ENCODE data around the gene BRIP1. TPM values are rescaled to one million over a fixed set of nuclear protein-coding genes. Genes with fewer than 3 reads are reported as not detected.

BRIP1 gene
- total RNA-seq, 2 donors from 2014 or later, result 24.2 to 25.5 TPM

GRCh38 chr17:61832463-61832862, 30.9 kb downstream of the BRIP1 start:
- Histone ChIP-seq H3K9me3 (ENCODE audit: control insufficient read depth, low read length) (peaks cover 16% of the 10 kb centered on the region), H3K4me3 (ENCODE audit: low read length) (no peak overlapping the region), H3K9ac (ENCODE audit: extremely low read depth, low read length, poor library complexity, severe bottlenecking) (no peak overlapping the region), H3K36me3 (ENCODE audit: control insufficient read depth, insufficient read depth, low read length) (peaks cover 26% of the 10 kb centered on the region), H3K27me3 (ENCODE audit: control insufficient read depth, insufficient read depth, low read length, poor library complexity, severe bottlenecking) (no peaks in the 10 kb centered on the region), H3K4me1 (ENCODE audit: control insufficient read depth, insufficient read depth, low read length) (no peaks in the 10 kb centered on the region), H3K27ac (ENCODE audit: low read depth, low read length) (no peak overlapping the region)
- WGBS, 2 experiments (ENCODE audit: insufficient coverage in 1 of 2, insufficient read length in 1 of 2), result 93 to 100% methylated on average over 1 to 3 of the region's 3 CpGs
- peaks cover 8% of the 10 kb centered on the region for H3K9me3 Mint-ChIP-seq
- no peak overlapping the region for H3K27ac Mint-ChIP-seq
- H3K4me3 Mint-ChIP-seq, result no peak overlapping the region
- no peaks in the 10 kb centered on the region for H3K27me3 Mint-ChIP-seq (ENCODE audit: insufficient read depth)
- no peak for TF ChIP-seq CTCF (conservative IDR thresholded peaks at IDR 0.05)
- DNase-seq, result no peak
- peaks cover 3% of the 10 kb centered on the region for H3K4me1 Mint-ChIP-seq
- H3K36me3 Mint-ChIP-seq (ENCODE audit: low read depth), result peaks cover 32% of the 10 kb centered on the region

GRCh38 chr17:61831099-61831498, 32.2 kb downstream of the BRIP1 start:
- H3K4me3 Mint-ChIP-seq, result no peak overlapping the region
- H3K27ac ChIP-seq (ENCODE audit: low read depth, low read length), result no peak overlapping the region
- peaks cover 16% of the 10 kb centered on the region for H3K9me3 Mint-ChIP-seq
- H3K9ac ChIP-seq (ENCODE audit: extremely low read depth, low read length, poor library complexity, severe bottlenecking), result no peak overlapping the region
- H3K9me3 ChIP-seq (ENCODE audit: control insufficient read depth, low read length), result peaks cover 25% of the 10 kb centered on the region
- no peaks in the 10 kb centered on the region for H3K27me3 ChIP-seq (ENCODE audit: control insufficient read depth, insufficient read depth, low read length, poor library complexity, severe bottlenecking)
- H3K4me1 ChIP-seq (ENCODE audit: control insufficient read depth, insufficient read depth, low read length), result no peaks in the 10 kb centered on the region
- no peak overlapping the region for H3K4me3 ChIP-seq (ENCODE audit: low read length)
- no peaks in the 10 kb centered on the region for H3K27me3 Mint-ChIP-seq (ENCODE audit: insufficient read depth)
- DNase-seq, result no peak
- no peak overlapping the region for H3K27ac Mint-ChIP-seq
- WGBS, 2 experiments (ENCODE audit: insufficient coverage in 1 of 2, insufficient read length in 1 of 2), result 90 to 100% methylated on average over 1 of the region's 1 CpG
- peaks cover 22% of the 10 kb centered on the region for H3K36me3 ChIP-seq (ENCODE audit: control insufficient read depth, insufficient read depth, low read length)
- peaks cover 3% of the 10 kb centered on the region for H3K4me1 Mint-ChIP-seq
- TF ChIP-seq CTCF (conservative IDR thresholded peaks at IDR 0.05), result no peak
- H3K36me3 Mint-ChIP-seq (ENCODE audit: low read depth), result peaks cover 43% of the 10 kb centered on the region

- H3K36me3 Mint-ChIP-seq (ENCODE audit: low read depth), result peaks cover 52% of the 10 kb centered on the region
- no peak overlapping the region for H3K9ac ChIP-seq (ENCODE audit: extremely low read depth, low read length, poor library complexity, severe bottlenecking)
- no peak overlapping the region for H3K27ac Mint-ChIP-seq
- TF ChIP-seq CTCF (conservative IDR thresholded peaks at IDR 0.05), result no peak
- H3K4me3 Mint-ChIP-seq, result no peak overlapping the region
- no peaks in the 10 kb centered on the region for H3K27me3 ChIP-seq (ENCODE audit: control insufficient read depth, insufficient read depth, low read length, poor library complexity, severe bottlenecking)
- no peaks in the 10 kb centered on the region for H3K4me1 ChIP-seq (ENCODE audit: control insufficient read depth, insufficient read depth, low read length)
- peaks cover 16% of the 10 kb centered on the region for H3K36me3 ChIP-seq (ENCODE audit: control insufficient read depth, insufficient read depth, low read length)
- H3K4me1 Mint-ChIP-seq, result peaks cover 3% of the 10 kb centered on the region
- no peak overlapping the region for H3K27ac ChIP-seq (ENCODE audit: low read depth, low read length)
- H3K27me3 Mint-ChIP-seq (ENCODE audit: insufficient read depth), result no peaks in the 10 kb centered on the region
- 90 to 100% methylated on average over 1 of the region's 1 CpG for WGBS, 2 experiments (ENCODE audit: insufficient coverage in 1 of 2, insufficient read length in 1 of 2)
- peaks cover 21% of the 10 kb centered on the region for H3K9me3 Mint-ChIP-seq
- H3K4me3 ChIP-seq (ENCODE audit: low read length), result no peak overlapping the region
- DNase-seq, result no peak
- H3K9me3 ChIP-seq (ENCODE audit: control insufficient read depth, low read length), result peaks cover 25% of the 10 kb centered on the region
Observed at GRCh38 chr17:61828694-61829093, 34.6 kb downstream of the BRIP1 start.
